Epithelial cell of esophagus (primary cell): ENCODE data around the gene NAALADL2.

Experiments
- DNase-seq: peaks from one replicate; pipeline ENCODE4 v3.0.0; 2010; ENCODE audit warnings: low read depth
- H3K4me3 ChIP-seq: 2 replicates; pipeline ENCODE4 v1.5.1; 2011; ENCODE audit warnings: mild to moderate bottlenecking, low read length, control low read depth
- CTCF ChIP-seq: IDR thresholded peaks from 2 replicates; pipeline ENCODE4 v1.5.1; 2011; ENCODE audit warnings: low read depth, mild to moderate bottlenecking, low read length, control low read depth, inconsistent platforms; ENCODE audit not compliant: insufficient read depth; ENCODE audit errors: missing control alignments

Gene NAALADL2

GRCh38 chr3:175484666-175485065 lies 625.5 kb downstream of the NAALADL2 start:
- H3K4me3 ChIP-seq, result no peak overlapping the region
- no peak for DNase-seq
- no peak for TF ChIP-seq CTCF

- H3K4me3 ChIP-seq, result no peak overlapping the region
- TF ChIP-seq CTCF, result peak; percentile 21
- no peak for DNase-seq
Measured at GRCh38 chr3:175485436-175485835, 626.3 kb downstream of the NAALADL2 start.

- TF ChIP-seq CTCF, result no peak
- no peak for DNase-seq
- H3K4me3 ChIP-seq, result no peak overlapping the region
Measured at GRCh38 chr3:175486255-175486654, 627.1 kb downstream of the NAALADL2 start.

GRCh38 chr3:175489406-175489805 lies 630.3 kb downstream of the NAALADL2 start:
- TF ChIP-seq CTCF, result no peak
- no peak overlapping the region for H3K4me3 ChIP-seq
- DNase-seq, result no peak

- DNase-seq, result no peak
Measured at GRCh38 chr3:175493301-175493700, 634.2 kb downstream of the NAALADL2 start.

GRCh38 chr3:175495331-175495730 lies 636.2 kb downstream of the NAALADL2 start:
- no peak overlapping the region for H3K4me3 ChIP-seq
- DNase-seq, result no peak
- no peak for TF ChIP-seq CTCF

More at GRCh38 chr3:175493301-175493700, 634.2 kb downstream of the NAALADL2 start:
- TF ChIP-seq CTCF, result no peak
- H3K4me3 ChIP-seq, result no peak overlapping the region

GRCh38 chr3:175502155-175502554 lies 643.0 kb downstream of the NAALADL2 start:
- no peak for TF ChIP-seq CTCF
- no peak overlapping the region for H3K4me3 ChIP-seq
- no peak for DNase-seq
